ENCODE data around the gene KLHL14. TPM values are rescaled to one million over a fixed set of nuclear protein-coding genes. Genes with fewer than 3 reads are reported as not detected.

The KLHL14 gene
- total and polyA plus RNA-seq, 2 donors = 0.24 to 0.64 TPM

GRCh38 chr18:32684096-32684495 is 88.7 kb downstream of the KLHL14 start:
- no peak overlapping the region for H3K27ac ChIP-seq (ENCODE audit: low read depth in 1 of 2, low read length in 1 of 2)
- H3K36me3 ChIP-seq (ENCODE audit: control insufficient read depth in 2 of 2, insufficient read depth in 2 of 2, low read length in 1 of 2) = no peaks in the 10 kb centered on the region
- no peaks in the 10 kb centered on the region for H3K9me3 ChIP-seq (ENCODE audit: control insufficient read depth in 2 of 2, insufficient read depth in 1 of 2, low read length in 1 of 2)
- H3K4me1 ChIP-seq (ENCODE audit: control insufficient read depth in 2 of 2, insufficient read depth in 2 of 2, low read length in 2 of 2) = no peaks in the 10 kb centered on the region
- no peaks in the 10 kb centered on the region for H3K27me3 ChIP-seq (ENCODE audit: control insufficient read depth in 2 of 2, insufficient read depth in 1 of 2, low read length in 1 of 2)
- WGBS = 95% methylated on average over 1 of the region's 1 CpG
- no peak for DNase-seq (ENCODE audit: low read depth in 6 of 9, low spot score in 9 of 9)
- H3K4me3 ChIP-seq (ENCODE audit: low read length in 2 of 2) = no peak overlapping the region

GRCh38 chr18:32683044-32683443 is 89.8 kb downstream of the KLHL14 start:
- 81% methylated on average over 4 of the region's 4 CpGs for WGBS
- no peak overlapping the region for H3K4me3 ChIP-seq (ENCODE audit: low read length in 2 of 2)
- no peak overlapping the region for H3K27ac ChIP-seq (ENCODE audit: low read depth in 1 of 2, low read length in 1 of 2)
- DNase-seq (ENCODE audit: low read depth in 6 of 9, low spot score in 9 of 9) = no peak
- no peaks in the 10 kb centered on the region for H3K36me3 ChIP-seq (ENCODE audit: control insufficient read depth in 2 of 2, insufficient read depth in 2 of 2, low read length in 1 of 2)
- H3K27me3 ChIP-seq (ENCODE audit: control insufficient read depth in 2 of 2, insufficient read depth in 1 of 2, low read length in 1 of 2) = no peaks in the 10 kb centered on the region
- H3K4me1 ChIP-seq (ENCODE audit: control insufficient read depth in 2 of 2, insufficient read depth in 2 of 2, low read length in 2 of 2) = no peaks in the 10 kb centered on the region
- H3K9me3 ChIP-seq (ENCODE audit: control insufficient read depth in 2 of 2, insufficient read depth in 1 of 2, low read length in 1 of 2) = no peaks in the 10 kb centered on the region

DNA sequence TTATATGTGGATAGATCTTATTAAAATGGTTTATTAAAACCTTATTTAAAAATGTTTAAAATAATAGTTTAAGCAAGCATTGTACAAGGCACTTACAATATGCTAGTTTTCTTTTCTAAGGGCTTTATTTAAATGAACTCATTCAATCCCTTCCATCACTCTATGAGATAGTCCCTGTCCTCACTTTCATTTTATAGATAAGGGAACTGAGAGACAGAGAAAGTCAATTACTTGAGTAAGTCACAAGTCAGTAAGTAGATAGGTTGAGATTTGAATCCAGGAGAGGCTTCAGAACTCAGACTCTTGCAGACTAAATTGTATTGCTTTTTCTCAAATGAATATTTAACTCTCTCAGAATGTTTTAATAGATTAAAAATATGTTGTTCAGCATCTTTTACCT is 95.2 kb downstream of the KLHL14 start:
- DNase-seq (ENCODE audit: low read depth in 6 of 9, low spot score in 9 of 9) = no peak
- no peaks in the 10 kb centered on the region for H3K36me3 ChIP-seq (ENCODE audit: control insufficient read depth in 2 of 2, insufficient read depth in 2 of 2, low read length in 1 of 2)
- no peaks in the 10 kb centered on the region for H3K9me3 ChIP-seq (ENCODE audit: control insufficient read depth in 2 of 2, insufficient read depth in 1 of 2, low read length in 1 of 2)
- no peaks in the 10 kb centered on the region for H3K27me3 ChIP-seq (ENCODE audit: control insufficient read depth in 2 of 2, insufficient read depth in 1 of 2, low read length in 1 of 2)
- no peak overlapping the region for H3K27ac ChIP-seq (ENCODE audit: low read depth in 1 of 2, low read length in 1 of 2)
- no peak overlapping the region for H3K4me3 ChIP-seq (ENCODE audit: low read length in 2 of 2)
- no peaks in the 10 kb centered on the region for H3K4me1 ChIP-seq (ENCODE audit: control insufficient read depth in 2 of 2, insufficient read depth in 2 of 2, low read length in 2 of 2)

GRCh38 chr18:32674491-32674890 is 98.3 kb downstream of the KLHL14 start:
- Histone ChIP-seq H3K27ac (ENCODE audit: low read depth in 1 of 2, low read length in 1 of 2) (no peak overlapping the region), H3K36me3 (ENCODE audit: control insufficient read depth in 2 of 2, insufficient read depth in 2 of 2, low read length in 1 of 2) (no peaks in the 10 kb centered on the region), H3K9me3 (ENCODE audit: control insufficient read depth in 2 of 2, insufficient read depth in 1 of 2, low read length in 1 of 2) (no peaks in the 10 kb centered on the region), H3K4me3 (ENCODE audit: low read length in 2 of 2) (no peak overlapping the region), H3K27me3 (ENCODE audit: control insufficient read depth in 2 of 2, insufficient read depth in 1 of 2, low read length in 1 of 2) (no peaks in the 10 kb centered on the region), H3K4me1 (ENCODE audit: control insufficient read depth in 2 of 2, insufficient read depth in 2 of 2, low read length in 2 of 2) (no peaks in the 10 kb centered on the region)
- WGBS = 47% methylated on average over 2 of the region's 2 CpGs
- DNase-seq (ENCODE audit: low read depth in 6 of 9, low spot score in 9 of 9) = no peak

- Histone ChIP-seq H3K27ac (ENCODE audit: low read depth in 1 of 2, low read length in 1 of 2) (no peak overlapping the region), H3K9me3 (ENCODE audit: control insufficient read depth in 2 of 2, insufficient read depth in 1 of 2, low read length in 1 of 2) (no peaks in the 10 kb centered on the region), H3K27me3 (ENCODE audit: control insufficient read depth in 2 of 2, insufficient read depth in 1 of 2, low read length in 1 of 2) (no peaks in the 10 kb centered on the region), H3K36me3 (ENCODE audit: control insufficient read depth in 2 of 2, insufficient read depth in 2 of 2, low read length in 1 of 2) (no peaks in the 10 kb centered on the region), H3K4me1 (ENCODE audit: control insufficient read depth in 2 of 2, insufficient read depth in 2 of 2, low read length in 2 of 2) (no peaks in the 10 kb centered on the region), H3K4me3 (ENCODE audit: low read length in 2 of 2) (no peak overlapping the region)
- 77% methylated on average over 1 of the region's 1 CpG for WGBS
- no peak for DNase-seq (ENCODE audit: low read depth in 6 of 9, low spot score in 9 of 9)
Observed at GRCh38 chr18:32672398-32672797, 100.4 kb downstream of the KLHL14 start.

- H3K36me3 ChIP-seq (ENCODE audit: control insufficient read depth in 2 of 2, insufficient read depth in 2 of 2, low read length in 1 of 2) = no peaks in the 10 kb centered on the region
- H3K9me3 ChIP-seq (ENCODE audit: control insufficient read depth in 2 of 2, insufficient read depth in 1 of 2, low read length in 1 of 2) = no peaks in the 10 kb centered on the region
- H3K4me3 ChIP-seq (ENCODE audit: low read length in 2 of 2) = no peak overlapping the region
- DNase-seq (ENCODE audit: low read depth in 6 of 9, low spot score in 9 of 9) = no peak
- H3K27ac ChIP-seq (ENCODE audit: low read depth in 1 of 2, low read length in 1 of 2) = no peak overlapping the region
- H3K27me3 ChIP-seq (ENCODE audit: control insufficient read depth in 2 of 2, insufficient read depth in 1 of 2, low read length in 1 of 2) = no peaks in the 10 kb centered on the region
- H3K4me1 ChIP-seq (ENCODE audit: control insufficient read depth in 2 of 2, insufficient read depth in 2 of 2, low read length in 2 of 2) = no peaks in the 10 kb centered on the region
Observed at GRCh38 chr18:32670727-32671126, 102.1 kb downstream of the KLHL14 start.

- no peaks in the 10 kb centered on the region for H3K4me1 ChIP-seq (ENCODE audit: control insufficient read depth in 2 of 2, insufficient read depth in 2 of 2, low read length in 2 of 2)
- no peak overlapping the region for H3K27ac ChIP-seq (ENCODE audit: low read depth in 1 of 2, low read length in 1 of 2)
- WGBS = 89% methylated on average over 5 of the region's 5 CpGs
- no peaks in the 10 kb centered on the region for H3K27me3 ChIP-seq (ENCODE audit: control insufficient read depth in 2 of 2, insufficient read depth in 1 of 2, low read length in 1 of 2)
- DNase-seq (ENCODE audit: low read depth in 6 of 9, low spot score in 9 of 9) = no peak
- H3K36me3 ChIP-seq (ENCODE audit: control insufficient read depth in 2 of 2, insufficient read depth in 2 of 2, low read length in 1 of 2) = no peaks in the 10 kb centered on the region
- H3K4me3 ChIP-seq (ENCODE audit: low read length in 2 of 2) = no peak overlapping the region
- H3K9me3 ChIP-seq (ENCODE audit: control insufficient read depth in 2 of 2, insufficient read depth in 1 of 2, low read length in 1 of 2) = no peaks in the 10 kb centered on the region
Observed at GRCh38 chr18:32669549-32670165, 103.2 kb downstream of the KLHL14 start.

DNA sequence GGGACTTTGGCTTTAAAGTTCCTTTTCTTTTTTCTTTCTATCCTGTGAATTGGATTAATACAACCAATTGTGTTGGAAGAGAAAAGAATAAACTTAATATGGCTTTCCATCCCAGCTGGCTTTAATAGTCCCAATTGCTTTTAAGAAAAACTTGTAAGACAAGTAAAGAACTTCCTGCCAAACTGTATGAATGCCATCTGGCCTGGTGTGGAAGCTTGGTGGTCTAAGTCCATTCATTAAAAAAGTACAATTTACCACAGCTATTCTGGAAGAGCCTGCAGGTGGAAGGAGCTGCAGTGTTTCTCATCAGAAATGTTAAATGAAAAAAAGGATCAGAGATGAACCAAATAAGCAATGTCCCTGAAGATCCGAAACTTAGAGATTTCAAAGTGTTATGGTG is 103.9 kb downstream of the KLHL14 start:
- Histone ChIP-seq H3K9me3 (ENCODE audit: control insufficient read depth in 2 of 2, insufficient read depth in 1 of 2, low read length in 1 of 2) (no peaks in the 10 kb centered on the region), H3K4me3 (ENCODE audit: low read length in 2 of 2) (no peak overlapping the region), H3K36me3 (ENCODE audit: control insufficient read depth in 2 of 2, insufficient read depth in 2 of 2, low read length in 1 of 2) (no peaks in the 10 kb centered on the region), H3K27me3 (ENCODE audit: control insufficient read depth in 2 of 2, insufficient read depth in 1 of 2, low read length in 1 of 2) (no peaks in the 10 kb centered on the region), H3K4me1 (ENCODE audit: control insufficient read depth in 2 of 2, insufficient read depth in 2 of 2, low read length in 2 of 2) (no peaks in the 10 kb centered on the region), H3K27ac (ENCODE audit: low read depth in 1 of 2, low read length in 1 of 2) (no peak overlapping the region)
- DNase-seq (ENCODE audit: low read depth in 6 of 9, low spot score in 9 of 9) = no peak
- WGBS = 97% methylated on average over 1 of the region's 1 CpG

- Histone ChIP-seq H3K27ac (ENCODE audit: low read depth in 1 of 2, low read length in 1 of 2) (no peak overlapping the region), H3K36me3 (ENCODE audit: control insufficient read depth in 2 of 2, insufficient read depth in 2 of 2, low read length in 1 of 2) (no peaks in the 10 kb centered on the region), H3K27me3 (ENCODE audit: control insufficient read depth in 2 of 2, insufficient read depth in 1 of 2, low read length in 1 of 2) (no peaks in the 10 kb centered on the region), H3K9me3 (ENCODE audit: control insufficient read depth in 2 of 2, insufficient read depth in 1 of 2, low read length in 1 of 2) (no peaks in the 10 kb centered on the region), H3K4me3 (ENCODE audit: low read length in 2 of 2) (no peak overlapping the region), H3K4me1 (ENCODE audit: control insufficient read depth in 2 of 2, insufficient read depth in 2 of 2, low read length in 2 of 2) (no peaks in the 10 kb centered on the region)
- WGBS = 82% methylated on average over 2 of the region's 2 CpGs
- no peak for DNase-seq (ENCODE audit: low read depth in 6 of 9, low spot score in 9 of 9)
Observed at GRCh38 chr18:32661486-32662299, 111.1 kb downstream of the KLHL14 start.
